ENCODE data around the gene GON7.
"Not testable (repeated sequence)": the region's sequence is repeated elsewhere in the genome, so short reads cannot be mapped to it uniquely, and the experiment has no call there.

The GON7 gene

GRCh38 chr14:93206793-93207467 lies at the start of gene GON7, which contains the start of gene UBR7:
TSS of gene GON7 (minus strand) at chr14:93207065. CDS start at chr14:93207037, 28 bp downstream.
TSS of gene UBR7 (plus strand) at chr14:93207256. CDS start at chr14:93207292, 36 bp downstream.
- DNase-seq (ENCODE audit: low spot score): peak; percentile 97

- no peak for DNase-seq (ENCODE audit: low spot score)
These were observed 42.4 kb upstream of the GON7 start for GRCh38 chr14:93249128-93249831.

- no peak for DNase-seq (ENCODE audit: low spot score)
These were observed 39.7 kb upstream of the GON7 start for GRCh38 chr14:93246534-93246933.

- DNase-seq (ENCODE audit: low spot score): no peak
These were observed 39.0 kb upstream of the GON7 start for GRCh38 chr14:93245764-93246420.

GRCh38 chr14:93240678-93241000 lies 33.8 kb upstream of the GON7 start:
- DNase-seq (ENCODE audit: low spot score): no peak

- DNase-seq (ENCODE audit: low spot score): no peak
These were observed 33.2 kb upstream of the GON7 start for GRCh38 chr14:93239869-93240677.

GRCh38 chr14:93234798-93235197 lies 27.9 kb upstream of the GON7 start:
- DNase-seq (ENCODE audit: low spot score): no peak

- DNase-seq (ENCODE audit: low spot score): not testable (repeated sequence)
These were observed 26.2 kb upstream of the GON7 start for GRCh38 chr14:93233078-93233477.

GRCh38 chr14:93232159-93232558 lies 25.3 kb upstream of the GON7 start:
- no peak for DNase-seq (ENCODE audit: low spot score)

GRCh38 chr14:93231129-93231979 lies 24.5 kb upstream of the GON7 start:
- peak; percentile 35 for DNase-seq (ENCODE audit: low spot score)

GRCh38 chr14:93230539-93230938 lies 23.7 kb upstream of the GON7 start:
- no peak for DNase-seq (ENCODE audit: low spot score)

GRCh38 chr14:93228550-93228949 lies 21.7 kb upstream of the GON7 start:
- DNase-seq (ENCODE audit: low spot score): no peak

- no peak for DNase-seq (ENCODE audit: low spot score)
These were observed 16.7 kb upstream of the GON7 start for GRCh38 chr14:93223565-93223964.

GRCh38 chr14:93220509-93220908 lies 13.6 kb upstream of the GON7 start:
- no peak for DNase-seq (ENCODE audit: low spot score)

GRCh38 chr14:93219103-93219726 lies 12.3 kb upstream of the GON7 start:
- DNase-seq (ENCODE audit: low spot score): peak; percentile 35

- no peak for DNase-seq (ENCODE audit: low spot score)
These were observed 7.7 kb upstream of the GON7 start for GRCh38 chr14:93214598-93214997.

GRCh38 chr14:93212432-93212831 lies 5.6 kb upstream of the GON7 start:
- DNase-seq (ENCODE audit: low spot score): no peak

GRCh38 chr14:93207468-93208308 lies 823 bp upstream of the GON7 start:
- DNase-seq (ENCODE audit: low spot score): peak; percentile 64

GRCh38 chr14:93201155-93201704 lies 5.6 kb downstream of the GON7 start:
- no peak for DNase-seq (ENCODE audit: low spot score)

GRCh38 chr14:93200553-93200952 lies 6.3 kb downstream of the GON7 start:
- no peak for DNase-seq (ENCODE audit: low spot score)

All from globus pallidus (tissue), 1 donor.